Globus pallidus (tissue), 1 donor: Measurements from ENCODE around the gene SSR3.
"Not testable (repeated sequence)": the region's sequence is repeated elsewhere in the genome, so short reads cannot be mapped to it uniquely, and the experiment has no call there.

Experiments
- DNase-seq: peaks from one replicate; pipeline ENCODE4 v3.0.0-alpha.2; 2015; ENCODE audit warnings: low spot score

Gene SSR3

DNA sequence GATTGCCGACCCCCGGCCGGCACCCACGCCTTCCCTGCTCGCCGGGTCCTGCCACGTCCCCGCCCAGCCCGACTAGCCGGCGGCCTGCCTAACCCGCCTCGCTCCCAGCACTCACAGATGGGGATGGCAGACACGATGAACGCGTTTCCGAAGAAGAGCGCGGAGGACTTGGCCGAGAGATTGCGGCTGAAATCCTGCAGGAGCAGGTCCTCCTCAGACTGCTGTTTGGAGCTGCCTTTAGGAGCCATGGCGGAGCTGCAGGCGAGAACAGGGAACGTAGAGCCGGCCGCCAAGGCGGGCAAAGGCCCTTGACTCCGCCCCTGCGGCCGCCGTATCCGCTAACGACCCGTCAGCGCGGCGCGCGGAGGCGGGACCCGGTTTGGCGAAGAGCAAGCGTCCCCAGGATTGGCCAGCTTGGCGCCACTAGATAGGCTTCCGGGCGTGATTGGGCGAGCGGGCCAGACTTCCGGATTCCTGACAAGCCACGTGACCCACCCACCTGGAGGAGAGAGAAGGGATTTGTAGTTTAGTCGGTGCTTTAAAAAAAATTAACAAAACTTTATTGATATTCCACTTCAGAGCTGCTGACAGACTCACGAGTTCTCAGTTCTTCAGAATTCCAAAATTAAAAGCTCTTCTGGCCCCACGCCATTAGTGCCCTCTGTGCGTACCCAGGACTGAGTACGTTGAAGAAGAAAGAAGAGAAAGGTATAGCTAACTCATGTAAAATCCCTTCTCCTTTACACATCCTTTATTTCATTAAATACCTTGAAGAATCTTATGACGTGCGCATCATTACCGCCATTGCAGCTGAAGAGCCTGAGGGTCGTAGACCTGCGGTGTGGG, at the start of gene SSR3:
Gene SSR3, minus strand, starts transcription at position 276 of the 846 bp plus-strand sequence. Its CDS starts 28 bp downstream, at position 248.
- peak; percentile 99 for DNase-seq

DNA sequence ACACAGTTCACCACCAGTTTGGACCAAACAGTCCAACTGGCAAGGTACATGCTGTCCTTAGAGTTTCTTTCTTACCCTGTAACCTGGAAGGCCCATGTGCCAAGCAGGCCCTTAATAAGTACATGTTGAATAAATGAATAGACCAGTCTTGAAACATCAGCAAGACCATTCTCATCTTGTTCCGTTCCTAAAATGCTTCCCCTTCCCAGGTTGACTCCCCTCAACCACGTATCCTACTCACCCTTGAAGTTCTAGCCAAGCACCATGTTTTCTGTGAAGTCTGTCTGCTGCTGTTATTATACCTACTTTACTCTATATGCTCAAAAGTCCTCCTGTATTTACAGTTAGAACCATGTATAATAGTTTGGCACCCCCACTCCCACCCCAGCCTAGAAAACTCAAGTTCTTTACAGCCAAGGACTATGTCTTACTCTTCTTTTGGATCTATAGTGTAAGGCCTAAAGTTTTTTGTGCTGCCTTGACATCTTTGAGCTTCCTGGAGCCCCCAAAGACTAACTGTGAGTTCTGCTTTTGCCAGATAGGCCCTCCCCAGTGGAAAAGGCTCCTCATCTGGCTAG, 49.2 kb upstream of the SSR3 start:
- DNase-seq: no peak

DNA sequence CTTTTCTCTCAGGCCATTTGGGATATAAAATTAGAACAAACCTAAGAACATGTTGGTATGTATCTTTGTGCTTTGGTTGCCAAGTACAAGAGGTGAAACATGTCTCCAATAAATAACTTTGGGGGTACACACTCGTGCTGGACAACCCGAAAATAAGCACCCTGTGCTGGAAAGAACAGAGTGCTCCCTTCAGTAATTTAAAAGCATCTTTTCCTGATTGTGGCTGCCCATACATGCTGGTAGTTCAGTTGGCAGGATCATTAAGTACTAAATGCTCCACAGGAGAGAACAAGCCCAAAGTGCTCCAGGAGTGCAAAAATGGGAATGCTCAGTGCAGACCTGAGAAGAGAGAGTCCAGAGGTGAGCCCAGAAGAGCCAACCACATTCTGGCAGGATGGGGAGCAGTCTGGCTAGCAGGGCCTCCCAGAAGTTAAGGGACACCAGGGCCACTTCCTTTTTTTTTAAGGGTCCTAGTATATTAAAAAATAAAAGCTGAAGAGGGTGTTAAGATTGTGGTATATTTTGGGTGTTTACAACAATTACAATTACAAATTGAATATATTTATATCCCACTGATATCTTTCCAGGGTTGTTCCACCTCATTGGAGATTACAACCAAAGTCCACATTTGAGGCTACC, 48.6 kb upstream of the SSR3 start:
- DNase-seq: no peak

DNA sequence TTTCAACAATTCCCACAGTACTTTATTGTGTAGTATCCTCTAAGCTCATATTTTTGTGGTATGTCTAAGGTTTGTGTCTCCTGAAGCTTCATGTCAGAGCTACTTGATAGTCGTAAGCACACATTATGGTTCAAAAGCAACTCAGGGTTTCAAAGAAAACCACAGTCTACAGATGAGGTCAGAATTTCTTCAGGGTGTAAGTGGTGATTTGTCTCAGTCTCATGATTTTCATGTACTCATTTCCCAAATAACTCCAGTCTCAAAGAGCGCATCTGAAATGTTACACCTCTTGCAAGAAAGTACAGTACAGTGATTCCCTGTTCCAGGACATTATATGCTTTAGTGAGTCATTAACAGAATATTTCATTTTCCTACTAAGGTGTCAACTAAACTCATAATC, 47.5 kb upstream of the SSR3 start:
- no peak for DNase-seq

DNA sequence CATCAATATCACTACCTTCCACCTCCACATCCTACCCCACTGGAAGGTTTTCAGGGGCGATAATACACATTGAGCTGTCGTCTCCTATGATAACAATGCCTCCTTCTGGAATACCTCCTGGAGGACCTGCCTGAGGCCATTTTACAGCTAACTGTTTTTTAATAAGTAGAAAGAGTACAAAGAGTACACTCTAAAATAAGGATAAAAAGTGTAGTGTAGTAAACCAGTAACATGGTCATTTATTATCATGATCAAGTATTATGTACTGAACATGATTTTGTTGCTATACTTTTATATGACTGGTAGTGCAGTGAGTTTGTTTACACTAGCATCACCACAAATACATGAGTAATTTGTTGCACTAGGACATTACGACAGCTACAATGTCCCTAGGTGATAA, 46.6 kb upstream of the SSR3 start:
- DNase-seq: no peak

DNA sequence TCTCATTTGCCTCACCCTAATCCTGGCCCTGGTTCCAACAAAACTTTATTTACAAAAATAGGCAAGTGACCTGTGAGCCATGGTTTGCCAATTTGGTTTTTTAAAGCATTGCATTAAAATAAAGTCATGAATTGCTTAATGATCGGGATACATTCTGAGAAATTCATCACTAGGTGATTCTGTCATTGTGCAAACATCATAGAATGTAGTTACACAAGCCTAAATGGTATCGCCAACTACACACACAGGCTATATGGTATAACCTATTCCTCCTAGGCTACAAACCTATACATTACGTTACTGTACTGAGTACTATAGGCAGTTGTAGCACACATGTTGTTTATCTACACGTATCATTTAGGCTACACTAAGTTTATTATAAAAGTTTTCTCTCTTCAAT, 45.9 kb upstream of the SSR3 start:
- no peak for DNase-seq

DNA sequence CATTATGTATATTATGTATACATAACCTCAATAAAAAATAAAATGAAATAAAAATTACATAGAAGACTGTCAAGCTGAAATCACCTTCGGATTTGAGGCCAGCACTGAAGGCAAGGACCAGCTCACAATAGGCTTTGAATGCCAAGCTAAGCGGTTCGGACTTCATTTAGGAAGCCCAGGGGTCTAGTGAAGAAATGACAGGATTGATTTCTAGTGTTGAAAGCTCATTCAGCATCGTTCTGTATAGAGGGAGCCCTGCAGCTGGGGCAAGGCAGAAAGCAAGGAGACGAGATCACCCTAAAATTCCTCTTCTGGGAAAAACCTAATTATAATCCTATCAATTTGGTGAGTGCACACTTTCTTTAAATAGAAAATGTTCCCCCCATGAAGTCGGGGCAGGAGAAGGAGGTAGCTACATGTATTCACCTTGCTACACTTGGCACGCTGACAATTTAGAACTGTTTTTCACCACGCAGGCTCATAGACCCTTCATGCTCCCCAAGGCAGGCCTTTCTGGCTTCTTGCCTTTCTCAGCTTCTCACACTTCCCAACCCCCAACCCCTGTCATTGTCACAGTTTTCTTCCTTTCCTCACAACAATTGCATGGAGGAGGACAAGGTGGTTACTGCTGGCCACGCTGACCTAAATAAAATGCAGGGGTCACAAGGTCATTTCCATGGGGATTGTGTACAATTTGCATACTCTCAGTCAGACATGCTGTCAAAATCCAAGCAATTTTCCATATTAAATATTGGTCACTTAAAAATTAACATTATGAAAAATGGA, 44.4 kb upstream of the SSR3 start:
- DNase-seq: no peak

DNA sequence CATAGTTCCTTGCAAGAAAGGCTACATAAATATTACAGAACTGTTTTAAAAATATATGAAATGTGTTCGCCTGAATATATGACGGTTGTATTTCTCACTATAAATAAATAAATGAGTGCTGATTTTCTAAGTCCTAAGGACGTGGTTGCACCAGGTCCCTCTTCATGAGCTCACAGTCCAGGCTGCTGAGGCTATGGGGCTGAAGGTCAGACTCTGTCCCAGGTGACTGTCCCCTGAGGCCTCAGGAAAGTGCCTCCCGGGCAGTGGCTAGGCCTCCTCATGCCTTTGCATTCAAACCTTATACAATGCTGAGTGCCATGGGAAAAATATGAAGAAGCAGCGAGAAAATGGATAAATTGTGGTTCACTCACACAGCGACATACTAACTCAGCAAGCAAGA, 43.5 kb upstream of the SSR3 start:
- no peak for DNase-seq

DNA sequence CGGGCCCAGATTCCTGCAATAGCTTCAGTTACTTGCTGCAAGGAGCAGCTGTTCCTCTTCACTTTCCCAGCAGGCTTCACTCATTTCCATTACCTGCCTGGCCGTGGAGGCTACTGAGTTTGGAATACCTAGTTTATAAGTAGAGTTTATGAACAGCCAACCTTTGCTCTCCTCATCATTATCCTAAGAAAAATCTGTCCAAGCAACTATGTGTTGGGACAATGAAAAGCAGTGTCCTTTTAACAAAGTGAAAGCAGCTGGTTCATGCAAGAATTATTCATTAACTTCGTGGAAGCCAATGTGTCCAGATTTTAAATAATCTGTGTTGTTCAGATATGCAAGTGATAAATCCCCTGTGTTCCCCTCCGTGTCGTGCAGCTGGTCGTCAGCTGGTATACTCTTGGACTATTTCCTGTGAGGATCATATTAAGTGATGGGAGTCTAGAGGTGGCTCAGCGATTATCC, 39.3 kb upstream of the SSR3 start:
- DNase-seq: no peak

DNA sequence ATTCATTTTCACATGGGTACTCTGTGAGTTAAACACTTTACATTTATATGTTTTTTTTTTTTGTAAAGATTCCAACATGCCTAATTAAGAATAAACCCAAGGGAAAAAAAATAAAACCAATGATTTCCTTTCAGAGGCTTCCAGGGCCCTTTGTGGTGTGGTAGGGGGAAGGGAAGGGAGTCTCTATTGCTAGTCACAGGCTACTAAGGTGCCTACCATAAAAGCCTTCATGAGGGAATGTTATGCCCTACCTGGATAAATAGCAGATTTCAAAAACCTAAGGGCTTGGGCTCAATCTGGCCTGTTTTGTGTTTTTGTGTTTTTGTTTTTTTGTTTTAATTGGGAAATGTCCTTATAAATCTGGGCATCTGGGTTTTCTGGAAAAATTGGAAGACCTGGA, 38.9 kb upstream of the SSR3 start:
- DNase-seq: no peak

DNA sequence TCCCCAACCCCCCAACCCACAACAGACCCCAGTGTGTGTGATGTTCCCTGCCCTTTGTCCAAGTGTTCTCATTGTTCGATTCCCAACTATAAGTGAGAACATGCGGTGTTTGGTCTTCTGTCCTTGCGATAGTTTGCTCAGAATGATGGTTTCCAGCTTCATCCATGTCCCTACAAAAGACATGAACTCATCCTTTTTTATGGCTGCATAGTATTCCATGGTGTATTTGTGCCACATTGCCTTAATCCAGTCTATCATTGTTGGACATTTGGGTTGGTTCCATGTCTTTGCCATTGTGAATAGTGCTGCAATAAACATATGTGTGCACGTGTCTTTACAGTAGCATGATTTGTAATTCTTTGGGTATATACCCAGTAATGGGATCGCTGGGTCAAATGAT, 34.9 kb upstream of the SSR3 start:
- not testable (repeated sequence) for DNase-seq

DNA sequence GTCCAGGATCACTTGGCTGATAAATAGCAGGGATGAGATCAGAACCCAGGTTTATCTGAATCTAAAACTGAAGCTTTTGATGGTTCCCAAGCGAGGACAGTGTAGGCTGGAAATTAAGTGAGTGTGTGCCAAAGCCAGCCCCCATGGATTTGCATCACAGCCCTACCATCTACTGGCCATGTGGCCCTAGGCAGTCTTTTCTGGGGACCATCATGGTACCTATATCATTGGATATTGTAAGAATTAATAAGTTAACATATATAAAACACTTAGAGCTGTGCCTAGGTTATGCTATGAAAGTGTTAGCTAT, 32.8 kb upstream of the SSR3 start:
- no peak for DNase-seq

DNA sequence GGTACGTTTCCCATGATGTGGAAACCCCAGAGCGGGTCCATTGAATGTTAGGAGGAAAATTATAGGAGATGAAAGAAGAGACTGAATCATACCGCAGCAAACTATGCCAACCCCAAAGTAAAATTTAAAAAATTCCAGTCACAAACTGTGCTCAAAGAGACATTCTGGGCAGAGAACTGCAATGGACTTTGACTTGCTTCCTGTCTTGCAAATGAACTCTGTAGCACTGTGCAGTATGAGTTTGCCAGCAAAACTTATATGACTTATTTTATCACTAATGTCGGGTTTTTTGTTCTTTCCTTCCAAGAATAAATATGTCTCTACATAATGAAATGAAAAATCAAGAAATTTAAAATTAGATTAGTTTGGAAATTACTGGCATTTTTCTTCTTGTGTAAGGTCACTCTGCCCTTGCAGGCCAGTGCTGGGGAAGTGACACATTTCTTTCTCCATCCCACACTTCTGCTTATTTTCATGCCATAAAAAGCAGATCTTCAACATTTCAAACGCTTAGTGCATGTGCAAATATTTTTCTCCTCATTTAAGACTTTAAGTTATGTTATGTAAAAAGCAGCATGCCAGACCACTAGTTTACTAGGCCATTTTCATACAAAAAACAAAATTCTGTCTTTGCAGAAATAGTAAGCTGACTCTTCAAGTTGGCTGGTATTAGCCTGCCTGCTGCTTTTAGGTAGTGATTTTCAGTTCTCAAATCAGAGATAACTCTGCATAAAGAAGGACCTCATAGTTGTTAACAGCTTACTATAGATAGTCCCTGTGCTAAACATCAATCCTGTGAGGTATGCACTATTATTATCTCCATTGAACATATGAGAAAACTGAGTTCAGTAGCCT, 32.2 kb upstream of the SSR3 start:
- peak; percentile 24 for DNase-seq

DNA sequence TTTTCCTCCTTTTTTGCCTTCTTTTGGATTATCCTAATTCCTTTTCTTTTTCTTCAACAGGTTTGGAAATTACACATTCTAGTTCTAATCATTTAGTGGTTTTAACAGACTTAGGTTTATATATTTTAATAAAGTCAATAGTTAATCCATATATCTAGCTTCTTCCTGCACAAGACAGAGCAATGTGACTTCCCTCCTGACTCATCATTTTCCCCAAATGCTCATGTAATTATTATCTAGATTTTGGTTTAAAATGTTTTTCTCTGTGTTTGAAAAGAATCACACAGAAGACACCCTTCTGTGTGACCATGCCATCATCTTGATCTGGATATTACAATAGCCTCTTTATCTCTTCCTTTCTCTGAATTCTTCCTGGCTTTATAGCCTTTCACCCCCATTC, 28.6 kb upstream of the SSR3 start:
- DNase-seq: no peak

DNA sequence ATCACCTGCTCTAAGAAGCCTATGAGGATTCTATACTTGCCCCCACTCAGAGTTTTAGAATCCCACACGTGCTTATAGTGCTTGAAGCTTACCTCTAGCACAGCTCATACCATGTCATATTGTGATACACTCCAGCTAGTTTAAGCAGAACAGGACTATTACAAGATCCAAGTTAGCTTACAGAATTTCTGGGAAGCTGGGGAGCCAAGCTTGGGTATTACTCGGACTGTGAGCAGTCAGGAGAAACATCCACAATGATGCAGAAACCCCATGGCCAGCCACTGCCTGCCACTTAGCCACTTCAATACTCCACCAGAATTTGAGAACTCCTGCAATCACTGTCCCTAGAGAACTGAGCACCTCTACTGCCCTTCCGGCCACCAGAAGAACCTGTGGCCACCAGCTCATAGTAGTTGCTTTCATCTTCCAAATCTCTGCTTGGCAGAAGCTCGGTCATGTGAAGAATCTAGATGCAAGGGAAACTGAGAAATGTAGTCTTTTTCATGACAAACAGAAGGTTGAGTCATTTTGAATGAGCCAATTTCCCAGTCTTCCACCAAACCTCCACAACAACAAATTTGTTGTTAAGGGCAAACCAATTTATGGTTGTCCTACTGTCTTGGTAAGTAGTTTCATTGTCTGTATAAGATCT, 27.7 kb upstream of the SSR3 start:
- DNase-seq: no peak

DNA sequence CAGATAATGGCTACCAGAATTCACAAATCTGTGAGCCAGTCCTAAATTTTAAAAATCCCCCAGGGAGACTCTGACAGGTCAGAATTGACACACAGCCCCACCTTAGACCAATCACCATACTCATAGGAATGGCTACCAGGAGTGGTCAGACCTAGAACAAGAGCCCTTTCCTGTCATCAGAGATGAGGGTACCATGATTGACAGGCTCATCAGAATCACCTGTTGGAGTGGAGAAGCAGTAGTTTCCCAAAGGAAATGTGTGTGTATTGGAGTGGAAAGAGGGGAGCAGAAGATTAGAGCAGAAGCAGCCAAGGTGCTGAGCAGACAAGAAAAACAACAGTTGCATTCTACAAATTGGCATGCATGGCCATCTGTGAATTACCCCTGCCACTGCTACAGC, 27.0 kb upstream of the SSR3 start:
- DNase-seq: no peak

DNA sequence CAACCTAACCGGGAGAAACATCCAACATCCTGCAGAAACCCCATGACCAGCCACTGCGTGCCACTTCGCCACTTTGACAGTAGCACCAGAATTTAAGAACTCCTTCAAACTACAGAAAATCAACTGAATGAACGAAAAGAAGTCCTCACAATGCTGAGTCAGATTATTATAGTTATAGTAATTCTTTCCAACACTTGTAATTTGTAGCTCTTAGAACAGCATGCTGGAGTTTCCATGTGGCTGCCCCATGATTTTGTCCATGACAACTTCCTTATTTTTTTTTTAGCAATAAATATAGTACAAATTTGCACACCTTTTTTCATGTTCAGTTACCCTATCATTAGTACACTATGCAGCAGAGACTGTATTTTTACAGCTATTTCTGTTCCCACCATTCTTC, 26.1 kb upstream of the SSR3 start:
- DNase-seq: no peak

DNA sequence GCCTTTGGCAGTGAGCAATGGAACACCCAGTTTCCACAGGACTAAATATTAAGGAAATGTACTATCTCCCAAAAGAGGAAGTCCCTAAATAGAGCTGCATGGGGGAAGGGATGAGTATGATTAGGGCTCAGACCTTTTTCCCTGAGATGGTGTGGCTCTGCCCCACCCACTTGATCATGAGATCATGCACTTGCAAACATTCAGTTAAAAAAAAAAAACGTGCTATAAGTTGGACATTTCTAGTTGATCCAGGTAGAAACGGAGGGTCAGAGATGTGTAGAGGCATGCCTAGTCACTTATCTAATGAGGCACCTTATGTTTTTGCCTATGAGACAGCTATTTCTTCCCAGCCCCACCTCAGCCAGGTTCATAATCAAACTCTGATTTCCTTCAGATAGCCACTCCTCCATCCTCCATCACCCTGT, 24.5 kb upstream of the SSR3 start:
- DNase-seq: peak; percentile 13

DNA sequence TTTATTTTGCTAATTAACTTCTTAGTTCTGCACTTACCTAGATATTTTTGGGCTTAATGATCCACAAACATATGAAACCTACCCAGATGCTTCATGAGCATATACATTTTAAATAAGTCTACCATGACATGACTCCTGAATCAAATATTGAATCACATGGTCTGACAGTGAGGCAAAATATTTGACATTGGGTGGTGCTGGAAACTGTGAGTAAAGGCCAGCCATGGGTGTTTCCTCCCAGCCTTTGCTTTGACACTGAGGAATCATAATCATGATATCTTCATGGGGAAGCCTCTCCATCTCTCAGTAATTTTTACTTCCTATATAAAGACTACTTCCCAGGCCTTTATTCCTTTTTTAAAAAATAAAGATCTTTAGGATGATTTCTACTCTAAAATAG, 22.8 kb upstream of the SSR3 start:
- DNase-seq: no peak

DNA sequence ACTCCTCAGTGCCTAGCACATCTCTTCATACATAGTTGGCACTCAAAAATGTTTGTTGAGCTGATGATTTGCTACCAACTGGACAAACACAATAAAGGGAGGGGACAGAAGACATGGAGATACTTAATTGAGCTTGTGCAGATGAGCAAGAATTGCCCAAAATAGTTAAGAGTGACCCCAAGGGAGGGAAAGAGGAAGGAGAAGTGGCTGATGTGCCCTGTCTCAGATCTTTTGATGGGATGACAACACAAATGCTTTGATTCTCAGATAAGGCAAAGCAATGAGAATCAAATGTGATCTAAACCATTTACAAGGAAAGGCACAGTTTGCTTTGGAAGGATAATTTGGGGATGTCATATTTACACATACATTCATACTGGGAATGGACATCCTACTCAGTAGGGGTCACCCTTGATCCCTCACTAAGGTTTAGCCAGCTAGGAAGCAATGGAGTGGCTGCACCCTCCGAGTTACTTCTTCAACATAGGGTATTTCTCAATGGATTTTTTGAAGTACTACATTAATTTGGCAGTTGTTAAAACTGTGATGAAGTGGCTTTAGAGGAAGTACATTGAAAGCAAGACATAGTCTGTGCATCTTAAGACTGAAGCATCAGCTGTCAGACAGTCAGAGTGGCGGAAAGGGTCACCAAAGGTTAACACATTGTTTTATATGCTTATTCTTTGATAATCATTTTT, 21.9 kb upstream of the SSR3 start:
- DNase-seq: no peak
